Measurements from ENCODE around the gene CIDEC. TPM values are rescaled to one million over a fixed set of nuclear protein-coding genes. Genes with fewer than 3 reads are reported as not detected.
"Not testable (repeated sequence)": the region's sequence is repeated elsewhere in the genome, so short reads cannot be mapped to it uniquely, and the experiment has no call there.

The CIDEC gene
- total and polyA plus RNA-seq, 5 donors from 2014 or later: not detected

- H3K4me3 ChIP-seq (ENCODE audit: low read depth, low read length); H3K4me3 Mint-ChIP-seq; ATAC-seq (ENCODE audit: low read depth in 2 of 2); H3K9me3 ChIP-seq (ENCODE audit: control insufficient read depth in 2 of 2, low read length in 2 of 2); H3K36me3 Mint-ChIP-seq; DNase-seq; H3K36me3 ChIP-seq (ENCODE audit: control insufficient read depth, insufficient read depth, low read length); H3K27me3 ChIP-seq (ENCODE audit: control insufficient read depth, insufficient read depth, low read length); H3K27ac Mint-ChIP-seq; H3K27ac ChIP-seq (ENCODE audit: insufficient read depth, low read length, poor library complexity, severe bottlenecking); H3K9me3 Mint-ChIP-seq: not testable (repeated sequence)
- H3K4me1 Mint-ChIP-seq: peaks cover 0 to 24% (median 11%) of the 10 kb centered on the region in 4 donors
- peaks cover 23% of the 10 kb centered on the region for H3K27me3 Mint-ChIP-seq
- H3K4me1 ChIP-seq (ENCODE audit: control insufficient read depth, insufficient read depth, low read length, poor library complexity, severe bottlenecking): peaks cover 14% of the 10 kb centered on the region
Observed at GRCh38 chr3:9847870-9848269, 32.2 kb downstream of the CIDEC start.

DNA sequence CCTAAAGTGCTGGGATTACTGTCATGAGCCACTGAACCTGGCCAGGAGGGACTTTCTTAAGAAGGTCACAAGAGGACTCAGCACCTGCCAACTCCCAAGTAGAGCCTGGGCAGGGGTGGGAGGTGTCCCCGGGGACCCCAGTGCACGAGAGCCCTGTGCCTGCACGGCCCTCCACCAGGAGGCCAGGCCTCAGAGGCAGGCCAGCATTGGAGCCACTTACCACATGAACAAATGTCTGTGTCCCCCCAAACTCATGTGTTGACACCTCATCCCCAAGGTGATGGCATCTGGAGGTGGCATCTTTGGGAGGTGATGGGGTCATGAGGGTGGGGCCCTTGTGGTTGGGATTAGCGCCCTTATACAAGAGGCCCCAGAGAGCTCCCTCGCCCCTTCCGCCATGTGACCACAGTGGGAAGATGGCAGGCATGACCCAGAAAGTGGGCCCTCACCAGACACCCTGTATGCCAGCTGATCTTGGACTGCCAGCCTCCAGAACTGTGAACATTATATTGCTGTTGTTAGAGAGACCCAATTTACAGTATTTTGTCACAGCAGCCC lies 33.0 kb downstream of the CIDEC start:
- Mint-ChIP-seq H3K9me3 (no peaks in the 10 kb centered on the region), H3K27ac (no peak overlapping the region), H3K36me3 (peaks cover 6% of the 10 kb centered on the region), H3K27me3 (peaks cover 18% of the 10 kb centered on the region), H3K4me1 (peaks cover 6 to 33% (median 17%) of the 10 kb centered on the region in 4 donors), H3K4me3 (no peak overlapping the region)
- Histone ChIP-seq H3K36me3 (ENCODE audit: control insufficient read depth, insufficient read depth, low read length) (no peaks in the 10 kb centered on the region), H3K27me3 (ENCODE audit: control insufficient read depth, insufficient read depth, low read length) (no peaks in the 10 kb centered on the region), H3K4me1 (ENCODE audit: control insufficient read depth, insufficient read depth, low read length, poor library complexity, severe bottlenecking) (peaks cover 18% of the 10 kb centered on the region), H3K4me3 (ENCODE audit: low read depth, low read length) (no peak overlapping the region), H3K27ac (ENCODE audit: insufficient read depth, low read length, poor library complexity, severe bottlenecking) (no peak overlapping the region), H3K9me3 (ENCODE audit: control insufficient read depth in 2 of 2, low read length in 2 of 2) (no peaks in the 10 kb centered on the region)
- no peak for ATAC-seq (ENCODE audit: low read depth in 2 of 2)
- no peak for DNase-seq

GRCh38 chr3:9846231-9846630 lies 33.8 kb downstream of the CIDEC start:
- peak overlapping the region in 2 of 4 donors; percentile 19 to 63 for H3K4me3 Mint-ChIP-seq
- H3K36me3 ChIP-seq (ENCODE audit: control insufficient read depth, insufficient read depth, low read length): peaks cover 6% of the 10 kb centered on the region
- peaks cover 18% of the 10 kb centered on the region for H3K4me1 ChIP-seq (ENCODE audit: control insufficient read depth, insufficient read depth, low read length, poor library complexity, severe bottlenecking)
- H3K27ac ChIP-seq (ENCODE audit: insufficient read depth, low read length, poor library complexity, severe bottlenecking): no peak overlapping the region
- ATAC-seq (ENCODE audit: low read depth in 2 of 2) (no peak), DNase-seq (no peak)
- peaks cover 12% of the 10 kb centered on the region for H3K27me3 Mint-ChIP-seq
- no peak overlapping the region for H3K27ac Mint-ChIP-seq
- H3K4me1 Mint-ChIP-seq: peaks cover 7 to 37% (median 21%) of the 10 kb centered on the region in 4 donors
- H3K27me3 ChIP-seq (ENCODE audit: control insufficient read depth, insufficient read depth, low read length): no peaks in the 10 kb centered on the region
- no peaks in the 10 kb centered on the region for H3K9me3 Mint-ChIP-seq
- H3K9me3 ChIP-seq (ENCODE audit: control insufficient read depth in 2 of 2, low read length in 2 of 2): no peaks in the 10 kb centered on the region
- no peak overlapping the region for H3K4me3 ChIP-seq (ENCODE audit: low read depth, low read length)
- H3K36me3 Mint-ChIP-seq: peaks cover 10% of the 10 kb centered on the region

- Histone ChIP-seq H3K4me3 (ENCODE audit: low read depth, low read length) (peak within 1 kb of the TSS; percentile 88), H3K9me3 (ENCODE audit: control insufficient read depth in 2 of 2, low read length in 2 of 2) (no peaks in the 10 kb centered on the region), H3K36me3 (ENCODE audit: control insufficient read depth, insufficient read depth, low read length) (peaks cover 20% of the 10 kb centered on the region), H3K27ac (ENCODE audit: insufficient read depth, low read length, poor library complexity, severe bottlenecking) (peak within 1 kb of the TSS; percentile 77), H3K4me1 (ENCODE audit: control insufficient read depth, insufficient read depth, low read length, poor library complexity, severe bottlenecking) (peaks cover 18% of the 10 kb centered on the region), H3K27me3 (ENCODE audit: control insufficient read depth, insufficient read depth, low read length) (no peaks in the 10 kb centered on the region)
- ATAC-seq (ENCODE audit: low read depth in 2 of 2) (peak; percentile 97), DNase-seq (peak; percentile 93 to 95 (median 94))
- Mint-ChIP-seq H3K36me3 (peaks cover 12% of the 10 kb centered on the region), H3K27me3 (peaks cover 4% of the 10 kb centered on the region), H3K4me3 (peak within 1 kb of the TSS; percentile 94 to 99 (median 98)), H3K9me3 (no peaks in the 10 kb centered on the region), H3K4me1 (peaks cover 7 to 43% (median 21%) of the 10 kb centered on the region in 4 donors), H3K27ac (peak within 1 kb of the TSS; percentile 79 to 93 (median 90))
Observed at GRCh38 chr3:9843715-9844438, 36.2 kb downstream of the CIDEC start, which contains the start of gene RPUSD3. TSS of gene RPUSD3 (minus strand) at chr3:9844008. CDS start at chr3:9843990, 18 bp downstream.

DNA sequence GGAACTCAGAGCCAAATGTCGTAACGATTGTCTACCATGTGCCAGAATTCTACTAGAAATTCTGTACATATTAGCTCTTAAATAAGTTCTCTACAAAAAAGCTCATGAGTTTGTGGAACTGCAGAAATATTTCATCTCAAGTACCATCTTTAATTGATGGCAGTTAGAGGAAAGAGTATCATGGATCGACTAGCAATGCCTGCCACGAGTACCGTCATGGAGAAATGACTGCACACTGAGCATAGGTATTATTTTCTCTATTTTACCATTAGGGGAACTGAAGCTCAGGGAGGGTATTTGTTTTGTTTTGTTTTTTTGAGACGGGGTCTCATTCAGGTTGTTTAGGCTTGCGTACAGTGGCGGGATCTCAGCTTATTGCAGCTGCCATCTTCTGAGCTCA lies 39.0 kb downstream of the CIDEC start:
- DNase-seq: no peak
- Mint-ChIP-seq H3K27ac (no peak overlapping the region), H3K4me1 (peaks cover 7 to 38% (median 20%) of the 10 kb centered on the region in 4 donors), H3K27me3 (no peaks in the 10 kb centered on the region), H3K4me3 (peak overlapping the region in 2 of 4 donors; percentile 70 to 94), H3K9me3 (no peaks in the 10 kb centered on the region), H3K36me3 (peaks cover 18% of the 10 kb centered on the region)
- peaks cover 28% of the 10 kb centered on the region for H3K36me3 ChIP-seq (ENCODE audit: control insufficient read depth, insufficient read depth, low read length)
- no peak overlapping the region for H3K4me3 ChIP-seq (ENCODE audit: low read depth, low read length)
- H3K27ac ChIP-seq (ENCODE audit: insufficient read depth, low read length, poor library complexity, severe bottlenecking): no peak overlapping the region
- H3K9me3 ChIP-seq (ENCODE audit: control insufficient read depth in 2 of 2, low read length in 2 of 2): no peaks in the 10 kb centered on the region
- no peak for ATAC-seq (ENCODE audit: low read depth in 2 of 2)
- H3K4me1 ChIP-seq (ENCODE audit: control insufficient read depth, insufficient read depth, low read length, poor library complexity, severe bottlenecking): peaks cover 18% of the 10 kb centered on the region
- H3K27me3 ChIP-seq (ENCODE audit: control insufficient read depth, insufficient read depth, low read length): no peaks in the 10 kb centered on the region

GRCh38 chr3:9838856-9839255 lies 41.2 kb downstream of the CIDEC start:
- H3K27me3 ChIP-seq (ENCODE audit: control insufficient read depth, insufficient read depth, low read length): no peaks in the 10 kb centered on the region
- H3K9me3 Mint-ChIP-seq: no peaks in the 10 kb centered on the region
- H3K4me1 ChIP-seq (ENCODE audit: control insufficient read depth, insufficient read depth, low read length, poor library complexity, severe bottlenecking): peaks cover 10% of the 10 kb centered on the region
- H3K4me3 ChIP-seq (ENCODE audit: low read depth, low read length): no peak overlapping the region
- no peaks in the 10 kb centered on the region for H3K9me3 ChIP-seq (ENCODE audit: control insufficient read depth in 2 of 2, low read length in 2 of 2)
- H3K36me3 Mint-ChIP-seq: peaks cover 24% of the 10 kb centered on the region
- peaks cover 7 to 26% (median 14%) of the 10 kb centered on the region in 4 donors for H3K4me1 Mint-ChIP-seq
- ATAC-seq (ENCODE audit: low read depth in 2 of 2) (no peak), DNase-seq (no peak)
- H3K27me3 Mint-ChIP-seq: no peaks in the 10 kb centered on the region
- peaks cover 45% of the 10 kb centered on the region for H3K36me3 ChIP-seq (ENCODE audit: control insufficient read depth, insufficient read depth, low read length)
- H3K27ac Mint-ChIP-seq: peak overlapping the region in 1 of 3 donors; percentile 48
- H3K4me3 Mint-ChIP-seq: peak overlapping the region in 2 of 4 donors; percentile 32 to 41
- no peak overlapping the region for H3K27ac ChIP-seq (ENCODE audit: insufficient read depth, low read length, poor library complexity, severe bottlenecking)

- H3K27ac Mint-ChIP-seq: no peak overlapping the region
- Histone ChIP-seq H3K27me3 (ENCODE audit: control insufficient read depth, insufficient read depth, low read length) (no peaks in the 10 kb centered on the region), H3K4me1 (ENCODE audit: control insufficient read depth, insufficient read depth, low read length, poor library complexity, severe bottlenecking) (peaks cover 4% of the 10 kb centered on the region), H3K4me3 (ENCODE audit: low read depth, low read length) (no peak overlapping the region), H3K27ac (ENCODE audit: insufficient read depth, low read length, poor library complexity, severe bottlenecking) (no peak overlapping the region), H3K36me3 (ENCODE audit: control insufficient read depth, insufficient read depth, low read length) (peaks cover 52% of the 10 kb centered on the region), H3K9me3 (ENCODE audit: control insufficient read depth in 2 of 2, low read length in 2 of 2) (no peaks in the 10 kb centered on the region)
- H3K9me3 Mint-ChIP-seq: no peaks in the 10 kb centered on the region
- no peak for ATAC-seq (ENCODE audit: low read depth in 2 of 2)
- peak overlapping the region in 1 of 4 donors; percentile 41 for H3K4me3 Mint-ChIP-seq
- peaks cover 24% of the 10 kb centered on the region for H3K36me3 Mint-ChIP-seq
- no peak for DNase-seq
- H3K4me1 Mint-ChIP-seq: peaks cover 7 to 19% (median 11%) of the 10 kb centered on the region in 4 donors
- H3K27me3 Mint-ChIP-seq: no peaks in the 10 kb centered on the region
Observed at GRCh38 chr3:9837701-9838582, 42.1 kb downstream of the CIDEC start.

All from CD4-positive, CD25-positive, alpha-beta regulatory T cell (primary cell).